Endothelial cell of umbilical vein (primary cell): ENCODE results near the gene INKA2. TPM values are rescaled to one million over a fixed set of nuclear protein-coding genes. Genes with fewer than 3 reads are reported as not detected.

Experiments used
- BruUV-seq: library from RNA; stranded (reverse); fragments of 400-500 nt; replicated peaks from 2 replicates; lab custom pipeline; 2021; lab: Mats Ljungman, UMichigan
- CTCF ChIA-PET: fragments of 300-600, 350-600 bp; sonication (Branson Sonifier 250); formaldehyde crosslinking; loops from one replicate; lab custom pipeline; 2021; ENCODE audit warnings: antibody characterized with exemption, inconsistent platforms; lab: Charles Lee
- POLR2A ChIA-PET: fragments of 300-600, 350-600 bp; sonication (Branson Sonifier 250); formaldehyde crosslinking; loops from one replicate; lab custom pipeline; 2021; ENCODE audit warnings: antibody characterized with exemption, inconsistent platforms; lab: Charles Lee
- DNase-seq: peaks from one replicate; pipeline ENCODE4 v3.0.0-alpha.2; 2011; ENCODE audit warnings: low read depth, low spot score
- FAIRE-seq: peaks from 2 replicates; lab custom pipeline; 2011; peaks lifted over from hg19 to GRCh38; lab: Jason Lieb, UNC
- H2AFZ ChIP-seq: 2 replicates; pipeline ENCODE4 v1.6.0; 2012; ENCODE audit warnings: low read depth, low read length, control low read depth, inconsistent platforms
- H3K27ac ChIP-seq: 2 replicates; pipeline ENCODE4 v1.5.1; 2011; ENCODE audit warnings: low read depth, mild to moderate bottlenecking, control low read depth, low read length, moderate library complexity; ENCODE audit not compliant: insufficient read depth
- H3K27me3 ChIP-seq, 2 experiments: 2 replicates each; pipeline versions ENCODE4 v1.6.0 to v1.6.1; 2011; ENCODE audit warnings: low read length in 2 of 2, mixed read lengths in 1 of 2; ENCODE audit not compliant: control insufficient read depth in 2 of 2, insufficient read depth in 2 of 2
- H3K36me3 ChIP-seq, 2 experiments: 2 replicates in 1 of 2; 3 replicates in 1 of 2; pipeline ENCODE4 v1.5.1; 2011; ENCODE audit warnings: low read length in 2 of 2, mild to moderate bottlenecking in 1 of 2, moderate library complexity in 1 of 2; ENCODE audit not compliant: control insufficient read depth in 2 of 2, insufficient read depth in 2 of 2; ENCODE audit errors: extremely low read depth in 1 of 2
- H3K4me1 ChIP-seq: 3 replicates; pipeline ENCODE4 v1.5.1; 2011; ENCODE audit warnings: mild to moderate bottlenecking, low read length; ENCODE audit not compliant: control insufficient read depth, insufficient read depth; ENCODE audit errors: extremely low read depth
- H3K4me2 ChIP-seq: 2 replicates; pipeline ENCODE4 v1.6.1; 2011; ENCODE audit warnings: low read length, control low read depth, mixed read lengths; ENCODE audit not compliant: insufficient read depth
- H3K4me3 ChIP-seq, 3 experiments: fragments of 200-600 bp in 1 of 3; sonication (generic), shearing (Covaris generic) in 1 of 3; replicated peaks in 1 of 3; 2 replicates each; pipeline ENCODE4 v1.5.1; 2011 to 2016; ENCODE audit warnings: control low read depth in 3 of 3, low read length in 3 of 3, mild to moderate bottlenecking in 2 of 3, inconsistent platforms in 1 of 3, low read depth in 1 of 3, moderate library complexity in 1 of 3; ENCODE audit not compliant: insufficient read depth in 1 of 3
- H3K79me2 ChIP-seq: 2 replicates; pipeline ENCODE4 v1.6.0; 2012; ENCODE audit warnings: low read length, inconsistent platforms; ENCODE audit not compliant: control insufficient read depth, insufficient read depth
- H3K9ac ChIP-seq: replicated peaks from 2 replicates; pipeline ENCODE3; 2011; ENCODE audit warnings: low read length, control low read depth; ENCODE audit not compliant: insufficient read depth; ENCODE audit errors: extremely low read depth
- H3K9me1 ChIP-seq: replicated peaks from 3 replicates; pipeline ENCODE4 v1.6.0; 2011; ENCODE audit warnings: mild to moderate bottlenecking, low read length; ENCODE audit not compliant: control insufficient read depth, insufficient read depth; ENCODE audit errors: extremely low read depth
- H3K9me3 ChIP-seq: replicated peaks from 2 replicates; pipeline ENCODE4 v1.5.1; 2012; ENCODE audit warnings: low read length, inconsistent platforms; ENCODE audit not compliant: control insufficient read depth, insufficient read depth
- H4K20me1 ChIP-seq: replicated peaks from 2 replicates; pipeline ENCODE3; 2011; ENCODE audit warnings: mild to moderate bottlenecking, low read length; ENCODE audit not compliant: control insufficient read depth, insufficient read depth; ENCODE audit errors: extremely low read depth
- CTCF ChIP-seq, 2 donors: IDR thresholded peaks; 1 replicate in 1 of 2; 2 replicates in 1 of 2; pipeline ENCODE4 v1.5.1; 2011; ENCODE audit warnings: low read length in 2 of 2, mild to moderate bottlenecking in 2 of 2, moderate library complexity in 2 of 2, control low read depth in 1 of 2, inconsistent platforms in 1 of 2, low read depth in 1 of 2; ENCODE audit not compliant: insufficient read depth in 1 of 2; ENCODE audit errors: extremely low read depth in 1 of 2
- EZH2 ChIP-seq: IDR thresholded peaks from 2 replicates; pipeline ENCODE4 v1.6.1; 2012; ENCODE audit warnings: borderline replicate concordance, low read depth, mild to moderate bottlenecking, moderate library complexity, low read length, inconsistent platforms; ENCODE audit not compliant: severe bottlenecking
- FOS ChIP-seq: IDR thresholded peaks from 2 replicates; pipeline ENCODE4 v1.6.1; 2011; ENCODE audit warnings: mild to moderate bottlenecking, low read length, moderate library complexity, borderline replicate concordance; ENCODE audit not compliant: insufficient read depth
- GATA2 ChIP-seq: IDR thresholded peaks from 2 replicates; pipeline ENCODE4 v1.7.0; 2011; ENCODE audit warnings: low read depth, mild to moderate bottlenecking, moderate library complexity, mixed read lengths, low read length; ENCODE audit not compliant: insufficient read length, insufficient read depth
- JUN ChIP-seq: IDR thresholded peaks from 2 replicates; pipeline ENCODE4 v1.6.1; 2011; ENCODE audit warnings: borderline replicate concordance, low read depth; ENCODE audit not compliant: insufficient read length, insufficient read depth
- MYC ChIP-seq: IDR thresholded peaks from one replicate; pipeline ENCODE4 v1.6.1; 2011; ENCODE audit warnings: mild to moderate bottlenecking, low read depth, low read length
- POLR2A ChIP-seq: IDR thresholded peaks from 2 replicates; pipeline ENCODE4 v1.6.1; 2012; ENCODE audit warnings: low read depth, mild to moderate bottlenecking, control low read depth, low read length
- POLR2AphosphoS5 ChIP-seq: IDR thresholded peaks from 2 replicates; pipeline ENCODE4 v1.6.1; 2012; ENCODE audit warnings: low read depth, mild to moderate bottlenecking, control low read depth, low read length, moderate library complexity; ENCODE audit not compliant: insufficient read depth
- dilution Hi-C: fragments of 300-500 bp; cut with MboI; formaldehyde crosslinking; loops from one replicate; pipeline ENCODE4 v1.15.0; 2019; ENCODE audit warnings: low sequenced_read_pairs; ENCODE audit not compliant: extremely low pct_ligation_motif_present
- intact Hi-C: fragments of 100-400 bp; cut with micrococcal nuclease; formaldehyde crosslinking; loops from one replicate; pipeline ENCODE4 v1.10.0; 2022
- polyA plus RNA-seq, 4 experiments: library from polyadenylated mRNA; depleted of rRNA in 3 of 4; stranded (reverse) in 3 of 4; unstranded in 1 of 4; fragments of >200 nt; gene quantifications; 2 replicates each; pipeline versions ENCODE4 v1.2.1 to v1.2.3, GENCODE V29; 2011 to 2012; ENCODE audit warnings: missing spikeins in 1 of 4
- total RNA-seq: library from RNA; stranded (reverse); gene quantifications from 2 replicates; pipeline ENCODE4 v1.2.3, GENCODE V29; 2021
- TF ChIP-seq, protein P1 (sequence below): IDR thresholded peaks from 2 replicates; pipeline ENCODE4 v1.6.1; 2011; ENCODE audit not compliant: insufficient read depth, insufficient read length

Gene INKA2
- total and polyA plus RNA-seq, 2 donors (not counting 3 experiments of a cell fraction or from before 2014, with no cell fraction given) = 2.4 to 7.8 TPM

- DNase-seq = no peak
- Histone ChIP-seq H3K4me3 (peak overlapping the region; percentile 27 to 82 (median 80)), H2AFZ (peak overlapping the region; percentile 68), H3K9me1 (no peaks in the 10 kb centered on the region), H3K36me3 (peaks cover 0 to 6% of the 10 kb centered on the region in 2 experiments), H3K27me3 (no peaks in the 10 kb centered on the region), H3K4me1 (peaks cover 20% of the 10 kb centered on the region), H3K9me3 (no peaks in the 10 kb centered on the region), H3K79me2 (peaks cover 34% of the 10 kb centered on the region), H3K4me2 (peak overlapping the region; percentile 68), H3K9ac (peak overlapping the region; percentile 88), H3K27ac (peak overlapping the region; percentile 90), H4K20me1 (no peaks in the 10 kb centered on the region)
- POLR2A ChIA-PET = no interaction called here
- dilution Hi-C loops (no loop called here), intact Hi-C loops (loop anchor here (1.0 to 2.0 kb wide), 7 partner anchors 15 to 306 kb away; partner anchors contain the start of genes ATP5PB, RAP1A and WDR77)
- peak; percentile 65 for FAIRE-seq
- CTCF ChIA-PET = interaction anchor here (0.9 to 4.4 kb wide), 9 partner anchors 9 to 273 kb away, joined by 3 to 45 read pairs (median 9); partner anchors contain the start of gene INKA2
- TF ChIP-seq POLR2AphosphoS5 (no peak), MYC (no peak), FOS (no peak), CTCF (IDR thresholded peaks at IDR 0.05; ENCODE audit: extremely low read depth in 1 of 2, insufficient read depth in 1 of 2, low read depth in 1 of 2, low read length in 2 of 2) (no peak), POLR2A (no peak), JUN (no peak), GATA2 (no peak), EZH2 (no peak)
- TF ChIP-seq, protein P1, sequence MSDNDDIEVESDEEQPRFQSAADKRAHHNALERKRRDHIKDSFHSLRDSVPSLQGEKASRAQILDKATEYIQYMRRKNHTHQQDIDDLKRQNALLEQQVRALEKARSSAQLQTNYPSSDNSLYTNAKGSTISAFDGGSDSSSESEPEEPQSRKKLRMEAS = no peak
- TSS peak; percentile 78 for BruUV-seq
These were observed 15.8 kb upstream of the INKA2 start for GRCh38 chr1:111754984-111755330.
